HG02623 (cell line): Measurements from ENCODE around the gene GALT.
"Not testable (repeated sequence)": the region's sequence is repeated elsewhere in the genome, so short reads cannot be mapped to it uniquely, and the experiment has no call there.

Source experiments
- ATAC-seq: cut with Tn5 transposase; IDR thresholded peaks from one replicate; pipeline ENCODE4 v1.9.1; 2021; ENCODE audit warnings: moderate library complexity; ENCODE audit not compliant: unreplicated experiment

The GALT gene

DNA sequence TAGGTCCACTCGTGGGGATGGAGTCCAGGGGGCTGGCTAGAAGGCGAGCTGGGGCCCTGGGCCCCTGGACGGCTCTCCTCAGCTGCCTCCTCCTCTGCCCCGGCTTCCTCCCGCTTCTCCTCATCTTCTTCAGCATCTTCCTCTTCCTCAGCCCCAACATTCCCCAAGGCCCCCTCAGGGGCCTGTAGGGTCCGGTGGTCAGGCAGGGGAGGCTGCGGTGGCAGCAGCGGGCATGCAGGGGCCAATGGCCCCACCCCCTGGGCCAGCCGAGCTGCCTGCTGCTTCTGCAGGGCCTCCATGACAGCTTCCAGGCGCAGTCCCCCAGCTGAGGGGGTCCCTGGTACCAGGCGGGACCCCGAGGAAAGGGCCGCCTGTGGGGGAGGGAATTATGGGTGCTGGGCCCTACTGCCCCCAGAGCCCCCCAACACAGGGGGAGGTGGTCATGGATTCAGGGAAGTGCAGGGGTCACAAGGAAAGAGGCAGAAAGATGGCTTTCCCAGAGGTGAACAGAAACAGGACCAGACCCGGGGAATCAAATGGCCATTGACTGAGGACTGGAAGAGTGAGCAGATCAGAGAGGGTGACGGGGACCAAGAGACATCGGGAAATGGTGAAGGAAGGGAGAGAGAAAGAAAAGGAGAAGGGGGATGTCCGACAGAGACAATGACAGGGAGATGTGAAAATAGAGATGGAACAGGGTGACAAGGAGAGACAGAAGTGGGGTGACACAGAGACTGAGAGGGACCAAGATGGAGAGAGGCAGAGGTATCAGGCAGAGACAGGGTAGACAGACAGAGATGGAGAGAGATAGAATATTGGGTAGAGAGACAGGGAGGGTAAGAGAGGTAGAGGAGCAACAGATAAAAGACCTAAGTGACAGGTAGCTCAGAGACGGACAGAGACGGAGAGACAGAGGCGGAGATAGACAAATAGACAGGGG, 18.5 kb upstream of the GALT start:
- ATAC-seq = no peak

DNA sequence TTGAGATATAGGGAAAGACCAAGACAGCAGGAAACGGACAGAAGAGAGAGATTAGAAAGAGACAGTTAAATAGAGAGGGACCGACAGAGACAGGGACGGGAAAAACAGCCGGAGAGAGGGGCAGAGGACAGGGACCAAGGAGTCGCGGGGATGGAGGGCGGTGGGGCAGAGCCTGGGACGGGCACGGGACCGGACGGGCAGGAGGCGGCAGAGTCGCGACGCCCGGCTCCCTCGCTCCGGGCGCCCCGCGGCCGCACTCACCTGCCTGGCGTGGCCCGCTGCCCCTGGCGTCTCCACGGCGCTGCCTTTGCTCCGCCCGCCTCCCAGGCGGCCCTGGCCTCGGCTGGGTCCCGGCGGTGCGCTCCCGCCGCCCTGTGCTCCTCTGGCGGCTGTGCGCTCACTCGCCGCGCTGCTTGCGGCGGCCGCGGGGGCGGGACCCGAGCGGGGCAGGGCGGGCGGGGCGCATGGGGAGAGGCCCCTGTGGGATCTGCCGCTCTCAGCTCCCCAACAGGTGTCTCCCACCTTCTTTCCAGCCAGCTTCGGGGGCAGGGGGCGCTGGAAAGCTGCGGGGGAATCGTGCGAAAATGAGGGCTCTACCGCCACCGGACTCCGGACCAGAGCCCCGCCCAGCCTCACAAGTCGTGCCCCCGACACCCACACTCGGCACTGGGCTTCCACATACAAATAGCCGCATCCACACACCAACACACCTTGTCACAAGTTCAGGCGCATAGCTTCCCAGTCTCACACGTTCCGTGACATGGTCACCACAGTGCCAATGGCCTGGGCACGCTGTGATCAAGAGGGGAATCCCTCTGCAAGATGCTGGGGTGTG, 17.6 kb upstream of the GALT start, which contains the start of gene ARID3C:
TSS of gene ARID3C (minus strand) at position 411 of the 835 bp plus-strand sequence. CDS start 1,052 bp downstream, outside the sequence.
- no peak for ATAC-seq

DNA sequence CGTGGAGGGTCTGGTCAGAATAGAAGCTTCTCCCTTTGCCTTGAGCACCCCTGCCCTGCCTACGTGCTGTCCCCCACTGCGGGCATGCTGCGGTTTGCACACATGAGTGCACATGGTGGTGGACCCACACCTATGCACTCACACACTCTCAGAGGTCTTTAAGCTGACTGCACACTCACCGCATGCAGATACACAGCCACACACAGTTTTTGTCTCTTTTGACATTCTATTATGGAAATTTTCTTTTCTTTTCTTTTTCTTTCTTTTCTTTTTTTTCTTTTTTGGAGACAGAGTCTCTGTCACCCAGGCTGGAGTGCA, 17.0 kb upstream of the GALT start:
- no peak for ATAC-seq

DNA sequence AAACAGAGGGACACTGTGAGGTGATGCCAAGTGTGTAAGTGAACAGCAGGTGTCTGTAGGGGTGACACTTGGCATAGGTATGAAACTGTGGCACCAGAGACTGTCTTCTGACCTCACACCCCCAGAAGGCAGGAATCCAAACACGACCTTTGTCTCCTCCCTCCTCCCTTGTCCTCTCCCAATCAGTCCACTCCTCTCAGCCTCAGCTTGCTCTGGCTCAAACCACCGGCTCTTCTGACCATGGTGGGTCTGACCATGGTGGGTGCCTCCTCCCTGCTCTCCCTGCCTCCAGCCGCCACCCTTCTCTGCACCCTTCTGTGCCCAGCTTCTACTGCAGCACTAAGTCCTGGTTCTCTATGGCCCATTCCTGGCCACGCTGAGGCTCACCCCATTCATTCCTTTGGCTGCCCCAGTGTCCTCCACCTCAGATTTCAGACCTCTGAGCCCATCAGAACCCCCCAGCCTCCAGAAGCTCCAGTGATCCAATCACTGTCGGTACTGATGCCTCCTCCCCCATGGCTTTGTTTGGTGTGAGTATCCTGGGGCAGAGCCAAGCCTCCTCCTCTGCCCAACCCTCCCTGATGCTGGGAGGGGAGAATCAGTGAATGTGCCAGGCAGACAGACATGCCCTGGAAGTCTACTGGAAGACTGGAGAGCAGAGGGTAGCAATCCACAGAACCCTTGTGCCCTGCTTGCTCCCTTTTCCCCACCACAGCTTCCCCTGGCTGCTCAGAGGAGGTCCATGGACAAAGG, 15.9 kb upstream of the GALT start:
- ATAC-seq = no peak

DNA sequence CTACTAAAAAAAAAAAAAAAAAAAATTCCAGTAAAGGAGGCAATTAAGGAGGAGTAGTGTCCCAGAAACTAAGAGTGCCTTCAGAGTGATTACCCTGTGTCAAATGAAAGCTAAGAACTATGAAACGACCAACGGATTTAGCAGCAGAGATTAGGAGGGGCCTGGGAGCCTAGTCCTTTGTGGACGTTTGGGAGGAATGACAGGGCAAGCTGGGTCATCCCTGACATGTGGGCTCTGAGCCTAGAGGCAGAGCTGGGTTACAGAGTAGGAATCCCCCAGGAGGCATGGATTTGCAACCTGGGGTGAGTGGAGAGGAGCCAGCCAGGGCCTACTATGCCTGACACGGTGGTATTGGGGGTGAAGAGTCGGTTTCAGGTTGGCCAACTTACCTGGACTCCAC, 13.3 kb upstream of the GALT start:
- ATAC-seq = no peak

DNA sequence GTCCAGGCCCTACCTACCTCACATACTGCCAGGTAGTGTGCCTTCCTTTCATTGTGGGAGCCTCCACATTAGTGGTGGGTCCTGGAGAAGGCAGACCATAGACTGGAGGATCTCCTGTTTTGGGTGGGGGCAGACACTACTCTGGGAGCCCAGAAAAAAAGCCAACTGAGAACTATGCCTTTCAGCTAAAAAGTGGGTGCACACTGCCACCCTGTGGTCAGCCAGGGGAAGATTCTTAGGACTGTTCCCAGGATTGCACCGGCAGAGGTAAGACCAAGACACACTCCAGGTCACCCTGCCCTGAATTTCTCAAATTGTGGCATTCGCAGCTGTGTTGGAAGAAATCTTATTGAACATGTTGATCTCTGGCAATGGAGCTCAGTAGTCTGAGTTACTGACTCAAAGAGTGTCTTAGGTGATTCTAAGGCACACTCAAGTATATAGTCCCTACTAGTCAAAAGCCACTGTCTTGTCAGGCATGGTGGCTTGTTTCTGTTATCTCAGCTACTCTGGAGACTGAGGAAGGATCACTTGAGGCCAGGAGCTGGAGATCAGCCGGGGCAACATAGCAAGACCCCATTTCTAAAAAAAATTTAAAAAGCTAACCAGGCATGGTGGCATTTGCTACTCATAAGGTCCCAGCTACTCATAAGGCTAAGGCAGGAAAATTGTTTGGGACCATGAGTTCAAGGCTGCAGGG, 12.5 kb upstream of the GALT start:
- no peak for ATAC-seq

DNA sequence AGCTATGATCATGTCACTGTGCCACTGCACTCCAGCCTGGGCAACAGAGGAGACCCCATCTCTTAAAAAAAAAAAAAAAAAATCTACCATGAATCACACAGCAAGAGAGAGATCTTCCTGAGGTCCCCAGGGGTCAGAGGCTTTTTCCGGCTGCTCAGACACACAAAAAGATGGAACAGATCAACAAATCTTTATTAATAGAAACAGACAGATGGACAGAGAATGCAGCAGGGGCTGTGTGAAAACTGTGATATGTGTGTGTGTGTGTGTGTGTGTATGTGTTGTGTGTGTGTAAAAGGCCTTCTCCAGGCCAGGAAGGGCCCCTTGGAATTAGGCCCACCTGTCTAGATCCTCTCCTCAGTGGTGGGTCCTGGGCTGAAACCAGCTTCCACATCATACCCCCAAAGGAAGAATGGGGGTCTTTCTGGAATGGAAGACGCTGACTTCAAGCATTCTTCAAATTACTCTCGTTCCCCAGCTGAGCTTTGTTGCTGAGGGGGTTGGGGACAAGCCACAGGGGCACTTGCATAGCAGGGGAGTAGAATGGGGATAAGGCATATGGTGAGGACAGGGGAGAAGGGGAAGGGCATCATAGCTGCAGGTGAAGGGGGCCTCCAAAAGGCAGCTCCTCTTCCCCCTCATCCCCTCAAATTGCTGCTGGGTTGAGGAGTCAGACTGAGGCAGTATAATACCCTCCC, 11.8 kb upstream of the GALT start:
- ATAC-seq = no peak

DNA sequence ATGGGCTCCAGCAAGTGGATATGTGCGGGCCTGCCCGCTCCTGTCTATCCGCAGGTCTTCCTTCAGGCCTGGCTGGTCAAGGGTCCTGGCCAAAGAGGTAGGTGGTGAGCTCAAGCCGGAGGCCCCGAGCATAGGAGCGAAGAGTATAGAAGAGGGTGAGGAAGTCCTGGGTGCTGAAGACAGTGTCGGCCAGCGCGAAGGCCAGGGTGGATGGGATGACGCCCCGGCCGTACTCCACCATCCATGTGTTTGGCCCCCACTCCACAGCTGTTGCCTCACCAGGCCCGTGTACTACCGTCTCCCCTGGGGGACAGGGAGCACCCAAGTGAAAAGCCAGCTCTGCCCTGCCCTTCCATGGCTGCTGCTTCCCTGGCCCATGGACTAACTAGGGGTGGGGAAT, 10.9 kb upstream of the GALT start:
- no peak for ATAC-seq

DNA sequence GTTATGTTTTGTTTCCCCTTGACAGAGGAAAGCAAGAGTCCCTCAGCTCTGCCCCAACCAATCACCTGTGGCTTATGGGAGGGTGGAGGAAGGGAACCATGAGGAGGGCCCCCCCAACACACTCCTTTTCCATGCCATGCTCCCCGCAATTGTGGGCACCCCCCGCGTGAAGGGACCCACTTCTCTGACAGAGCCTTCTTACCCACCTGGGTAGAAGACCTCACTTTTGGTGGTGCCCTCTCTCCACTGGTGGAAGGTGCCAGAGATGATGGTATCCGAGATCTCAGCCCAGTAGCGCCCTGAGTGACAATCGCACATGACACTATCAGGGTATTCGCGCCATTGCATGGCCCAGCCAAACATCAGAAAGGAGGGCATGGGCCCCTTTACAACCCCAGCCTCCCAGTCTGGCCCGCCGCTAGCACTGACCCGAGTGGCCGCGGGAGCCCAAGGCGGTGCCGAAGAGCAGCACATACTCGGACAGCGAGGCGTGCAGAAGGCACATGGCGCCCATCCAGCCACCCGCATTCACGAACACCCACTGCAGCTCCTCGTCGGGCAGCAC, 9.6 kb upstream of the GALT start:
- no peak for ATAC-seq

DNA sequence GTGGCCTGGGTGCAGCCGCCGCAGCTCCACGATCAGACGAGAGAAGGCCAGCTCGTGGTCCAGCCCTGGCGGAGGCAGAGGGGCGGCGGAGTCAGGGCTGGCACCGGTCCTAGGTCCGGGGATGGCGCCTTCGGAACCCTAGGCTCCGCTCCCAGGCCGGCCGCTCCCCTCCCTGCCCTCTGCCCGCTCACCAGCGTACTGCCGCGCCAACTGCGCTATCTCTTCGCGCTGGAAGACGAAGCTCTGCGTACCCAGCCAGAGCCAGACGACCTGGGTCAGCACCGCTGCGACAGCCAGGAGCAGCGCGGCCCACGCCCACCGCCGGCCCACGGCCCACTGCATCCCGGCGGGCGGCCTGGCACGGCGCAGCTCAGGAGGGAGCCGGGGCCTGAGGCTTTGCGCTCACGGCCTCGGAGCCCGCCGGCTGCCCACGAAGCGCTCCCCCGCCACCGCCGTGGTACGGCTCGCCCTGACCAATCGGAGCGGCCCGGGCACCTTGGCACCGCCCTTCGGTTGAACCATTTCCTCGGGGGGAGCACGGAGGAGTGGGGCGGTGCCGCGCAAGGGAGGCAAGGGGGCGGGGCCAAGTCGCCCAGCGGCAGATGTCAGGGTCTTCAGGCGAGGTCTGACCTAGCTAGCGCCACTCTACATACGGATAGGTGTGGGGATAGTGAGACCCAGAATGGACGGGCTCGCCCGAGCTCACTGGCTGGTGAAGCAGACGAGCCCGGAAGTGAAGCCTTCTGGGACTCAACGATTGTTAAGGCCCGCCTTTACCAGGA, 8.9 kb upstream of the GALT start, which contains the start of gene SIGMAR1:
TSS of gene SIGMAR1 (minus strand) at position 432 of the 782 bp plus-strand sequence. CDS start at position 342, 90 bp downstream.
- ATAC-seq = peak; percentile 86

DNA sequence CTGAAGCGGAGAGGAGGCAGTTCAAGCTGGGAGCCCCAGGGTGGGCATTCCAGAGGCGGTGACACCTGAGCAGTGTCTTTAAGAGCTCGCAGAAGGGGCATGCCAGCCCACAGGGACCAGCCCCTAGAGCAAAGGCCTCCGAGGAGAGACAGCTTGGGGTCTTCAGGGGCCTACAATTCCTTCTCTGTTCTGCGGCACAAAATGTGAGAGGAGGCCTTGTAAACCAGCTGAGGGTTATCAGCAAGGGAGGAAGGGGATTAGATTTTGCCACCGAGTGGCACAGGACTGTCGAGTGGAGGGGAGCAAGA, 8.4 kb upstream of the GALT start:
- ATAC-seq = no peak

DNA sequence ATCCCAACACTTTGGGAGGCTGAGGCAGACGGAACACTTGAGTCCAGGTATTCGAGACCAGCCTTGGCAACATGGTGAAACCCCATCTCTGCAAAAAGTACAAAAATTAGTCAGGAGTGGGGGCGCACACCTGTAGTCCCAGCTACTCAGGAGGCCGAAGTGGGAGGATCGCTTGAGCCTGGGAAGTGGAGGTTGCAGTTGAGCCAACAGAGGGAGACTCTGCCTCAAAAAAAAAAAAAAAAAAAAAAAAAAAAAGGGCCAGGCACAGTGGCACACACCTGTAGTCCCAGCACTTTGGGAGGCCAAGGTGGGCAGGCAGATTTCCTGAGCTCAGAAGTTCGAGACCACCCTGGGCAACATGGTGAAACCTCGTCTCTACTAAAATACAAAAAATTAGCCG, 7.2 kb upstream of the GALT start:
- not testable (repeated sequence) for ATAC-seq

DNA sequence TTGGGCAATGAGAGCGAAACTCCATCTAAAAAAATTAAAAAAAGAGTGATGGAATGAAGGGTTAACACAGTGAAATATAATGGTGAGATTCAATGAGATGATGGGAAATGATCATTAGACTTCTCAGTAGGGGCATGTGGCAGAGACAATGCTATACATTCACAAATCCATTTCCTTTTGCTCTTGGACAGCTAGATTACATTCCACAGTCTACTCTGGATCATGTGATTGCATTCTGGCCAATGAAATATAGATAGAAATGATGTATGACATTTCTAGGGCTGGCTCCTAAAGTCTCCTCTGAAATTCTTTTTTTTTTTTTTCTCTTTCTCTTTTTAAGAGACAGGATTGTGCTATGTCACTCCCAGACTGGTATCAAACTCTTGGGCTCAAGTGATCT, 3.8 kb upstream of the GALT start:
- no peak for ATAC-seq

DNA sequence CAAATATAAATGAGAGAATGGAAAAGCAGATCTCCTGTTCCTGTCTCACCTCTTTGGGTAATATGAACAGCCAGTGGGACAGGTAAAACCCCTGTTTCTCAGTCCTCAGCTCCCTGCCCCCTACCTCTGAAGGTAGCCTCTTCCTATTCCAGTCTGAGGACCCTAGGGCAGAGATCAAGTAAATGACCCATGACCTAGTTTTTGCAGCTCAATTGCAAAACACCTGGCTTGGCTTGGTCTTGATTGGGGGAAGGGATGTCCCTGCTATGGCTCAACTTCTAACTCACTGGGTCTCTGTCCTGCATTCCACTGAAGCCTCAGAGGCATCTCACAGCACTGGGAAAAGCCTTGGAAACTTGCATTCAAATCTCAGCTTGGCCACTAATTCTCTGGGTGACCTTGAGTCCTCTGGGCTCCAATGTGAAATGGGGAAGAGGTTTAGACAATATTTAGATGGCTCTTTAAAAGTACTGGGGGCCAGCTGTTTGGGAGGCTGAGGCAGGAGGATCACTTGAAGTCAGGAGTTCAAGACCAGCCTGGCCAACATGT, 1.6 kb upstream of the GALT start:
- no peak for ATAC-seq

DNA sequence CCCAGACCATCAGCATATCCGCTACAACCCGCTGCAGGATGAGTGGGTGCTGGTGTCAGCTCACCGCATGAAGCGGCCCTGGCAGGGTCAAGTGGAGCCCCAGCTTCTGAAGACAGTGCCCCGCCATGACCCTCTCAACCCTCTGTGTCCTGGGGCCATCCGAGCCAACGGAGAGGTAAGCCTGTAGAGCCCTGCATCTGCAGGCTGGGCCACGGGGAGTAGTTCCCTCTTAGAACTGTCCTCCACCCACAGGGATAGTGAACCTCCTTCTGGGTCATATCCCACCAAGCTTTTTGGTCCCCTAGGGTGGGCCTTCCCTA, 569 bp downstream of the GALT start:
- ATAC-seq = no peak

DNA sequence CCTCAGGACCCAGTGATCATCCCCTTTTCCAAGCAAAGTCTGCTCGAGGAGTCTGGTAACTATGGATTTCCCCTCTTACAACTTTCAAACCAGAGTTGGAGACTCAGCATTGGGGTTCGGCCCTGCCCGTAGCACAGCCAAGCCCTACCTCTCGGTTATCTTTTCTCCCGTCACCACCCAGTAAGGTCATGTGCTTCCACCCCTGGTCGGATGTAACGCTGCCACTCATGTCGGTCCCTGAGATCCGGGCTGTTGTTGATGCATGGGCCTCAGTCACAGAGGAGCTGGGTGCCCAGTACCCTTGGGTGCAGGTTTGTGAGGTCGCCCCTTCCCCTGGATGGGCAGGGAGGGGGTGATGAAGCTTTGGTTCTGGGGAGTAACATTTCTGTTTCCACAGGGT, 1.2 kb downstream of the GALT start:
- no peak for ATAC-seq

DNA sequence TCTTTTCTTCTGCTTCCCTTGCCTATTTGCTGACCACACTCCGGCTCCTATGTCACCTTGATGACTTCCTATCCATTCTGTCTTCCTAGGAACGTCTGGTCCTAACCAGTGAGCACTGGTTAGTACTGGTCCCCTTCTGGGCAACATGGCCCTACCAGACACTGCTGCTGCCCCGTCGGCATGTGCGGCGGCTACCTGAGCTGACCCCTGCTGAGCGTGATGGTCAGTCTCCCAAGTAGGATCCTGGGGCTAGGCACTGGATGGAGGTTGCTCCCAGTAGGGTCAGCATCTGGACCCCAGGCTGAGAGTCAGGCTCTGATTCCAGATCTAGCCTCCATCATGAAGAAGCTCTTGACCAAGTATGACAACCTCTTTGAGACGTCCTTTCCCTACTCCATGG, 2.2 kb downstream of the GALT start:
- ATAC-seq = no peak

DNA sequence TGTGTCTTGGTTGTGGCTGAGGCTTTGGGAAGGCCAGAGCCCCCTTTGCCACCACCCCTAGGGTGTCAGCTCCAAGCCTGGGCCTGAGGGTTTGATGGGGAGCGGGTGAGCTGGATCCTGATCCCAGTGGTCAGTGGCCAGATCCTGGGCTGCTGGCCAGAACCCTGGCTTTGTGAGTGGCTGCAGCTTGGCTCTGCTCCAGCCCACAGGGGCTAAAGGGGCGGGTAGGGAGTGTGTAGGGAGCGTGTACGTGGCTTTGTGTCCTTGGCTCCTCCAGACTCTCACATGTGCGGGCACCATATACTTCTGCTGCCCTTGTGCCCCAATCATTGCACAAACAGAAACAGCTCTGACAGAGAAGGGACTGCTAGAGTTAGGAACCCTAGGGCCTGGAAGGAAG, 4.3 kb downstream of the GALT start:
- no peak for ATAC-seq

DNA sequence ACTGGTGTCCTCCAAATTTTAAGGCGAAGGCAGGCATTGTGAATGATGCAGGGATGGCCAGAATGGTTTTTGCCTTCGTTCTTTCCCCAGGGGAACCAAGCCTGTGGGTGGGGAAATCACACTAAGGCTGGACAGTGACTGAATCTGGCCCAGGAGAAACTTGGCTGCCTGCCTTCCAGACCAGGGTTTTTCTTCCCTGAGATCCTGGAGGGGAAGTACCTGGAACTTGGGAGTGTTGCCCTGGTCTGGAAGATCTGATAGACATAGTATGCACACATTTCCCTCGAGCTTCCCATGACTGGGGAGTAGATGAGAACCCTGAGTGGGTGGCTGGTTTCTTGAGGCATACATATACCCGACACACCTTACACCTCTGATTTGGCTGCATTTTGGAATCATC, 4.8 kb downstream of the GALT start:
- no peak for ATAC-seq
